MM.1S (cell line): ENCODE measurements around the gene WDR70.

Experiments used
- EZH2phosphoT487 ChIP-seq: fragments of 300-600 bp; sonication (generic); IDR thresholded peaks from 2 replicates; pipeline ENCODE4 v1.6.1; 2018; ENCODE audit warnings: antibody characterized with exemption, low read length
- TF ChIP-seq, protein P1 (sequence below): fragments of 300-600 bp; sonication (generic); IDR thresholded peaks from 2 replicates; pipeline ENCODE4 v1.5.1; 2016; ENCODE audit warnings: antibody characterized with exemption, low read length, mixed read lengths

DNA sequence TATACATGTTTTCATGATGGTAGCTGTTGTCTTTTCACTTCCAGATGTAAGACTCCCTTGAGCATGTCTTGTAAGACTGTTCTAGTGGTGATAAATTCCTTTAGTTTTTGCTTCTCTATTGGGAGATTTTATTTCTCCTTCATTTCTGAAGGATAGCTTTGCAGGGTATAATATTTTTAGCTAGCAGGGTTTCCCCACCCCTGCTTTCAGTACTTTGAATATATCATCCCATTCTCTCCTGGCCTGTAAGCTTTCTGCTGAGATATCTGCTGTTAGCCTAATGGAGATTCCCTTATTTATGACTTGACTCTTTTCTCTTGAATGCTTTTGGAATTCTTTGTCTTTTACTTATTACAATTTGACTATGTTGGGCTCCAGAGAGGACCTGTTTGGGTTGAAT lies 249.8 kb downstream of the WDR70 start:
- TF ChIP-seq, protein P1, sequence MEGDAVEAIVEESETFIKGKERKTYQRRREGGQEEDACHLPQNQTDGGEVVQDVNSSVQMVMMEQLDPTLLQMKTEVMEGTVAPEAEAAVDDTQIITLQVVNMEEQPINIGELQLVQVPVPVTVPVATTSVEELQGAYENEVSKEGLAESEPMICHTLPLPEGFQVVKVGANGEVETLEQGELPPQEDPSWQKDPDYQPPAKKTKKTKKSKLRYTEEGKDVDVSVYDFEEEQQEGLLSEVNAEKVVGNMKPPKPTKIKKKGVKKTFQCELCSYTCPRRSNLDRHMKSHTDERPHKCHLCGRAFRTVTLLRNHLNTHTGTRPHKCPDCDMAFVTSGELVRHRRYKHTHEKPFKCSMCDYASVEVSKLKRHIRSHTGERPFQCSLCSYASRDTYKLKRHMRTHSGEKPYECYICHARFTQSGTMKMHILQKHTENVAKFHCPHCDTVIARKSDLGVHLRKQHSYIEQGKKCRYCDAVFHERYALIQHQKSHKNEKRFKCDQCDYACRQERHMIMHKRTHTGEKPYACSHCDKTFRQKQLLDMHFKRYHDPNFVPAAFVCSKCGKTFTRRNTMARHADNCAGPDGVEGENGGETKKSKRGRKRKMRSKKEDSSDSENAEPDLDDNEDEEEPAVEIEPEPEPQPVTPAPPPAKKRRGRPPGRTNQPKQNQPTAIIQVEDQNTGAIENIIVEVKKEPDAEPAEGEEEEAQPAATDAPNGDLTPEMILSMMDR: no peak
- TF ChIP-seq EZH2phosphoT487: no peak
